HT1080 (cell line): Measurements from ENCODE around the gene NTPCR. TPM values are rescaled to one million over a fixed set of nuclear protein-coding genes. Genes with fewer than 3 reads are reported as not detected.

Source experiments
- DNase-seq: peaks from one replicate; pipeline ENCODE4 v3.0.0-alpha.2; 2015; ENCODE audit warnings: low read depth
- total RNA-seq: library from RNA; depleted of rRNA; stranded (reverse); fragments of >200 nt; shearing (Covaris generic); gene quantifications from 2 replicates; pipeline ENCODE4 v1.2.3, GENCODE V29; 2014; rRNA removed

The NTPCR gene
- total RNA-seq, 1 experiment from 2014 or later = 41.1 TPM

GRCh38 chr1:233006108-233006507 lies 55.7 kb downstream of the NTPCR start:
- DNase-seq = no peak

GRCh38 chr1:233006541-233006973 lies 56.1 kb downstream of the NTPCR start:
- DNase-seq = no peak

GRCh38 chr1:233010146-233010545 lies 59.7 kb downstream of the NTPCR start:
- peak; percentile 22 for DNase-seq

GRCh38 chr1:233012021-233012420 lies 61.6 kb downstream of the NTPCR start:
- DNase-seq = no peak

GRCh38 chr1:233015965-233016364 lies 65.6 kb downstream of the NTPCR start:
- no peak for DNase-seq

GRCh38 chr1:233016798-233017197 lies 66.4 kb downstream of the NTPCR start:
- DNase-seq = no peak

- DNase-seq = no peak
Measured at GRCh38 chr1:233019083-233019482, 68.7 kb downstream of the NTPCR start.

GRCh38 chr1:233019778-233020325 lies 69.4 kb downstream of the NTPCR start:
- DNase-seq = no peak

- DNase-seq = no peak
Measured at GRCh38 chr1:233020426-233020825, 70.0 kb downstream of the NTPCR start.

- no peak for DNase-seq
Measured at GRCh38 chr1:233022246-233022645, 71.8 kb downstream of the NTPCR start.

- no peak for DNase-seq
Measured at GRCh38 chr1:233024199-233024598, 73.8 kb downstream of the NTPCR start.

GRCh38 chr1:233025157-233025556 lies 74.7 kb downstream of the NTPCR start:
- DNase-seq = peak; percentile 20

- no peak for DNase-seq
Measured at GRCh38 chr1:233025567-233025966, 75.2 kb downstream of the NTPCR start.

GRCh38 chr1:233027046-233027445 lies 76.6 kb downstream of the NTPCR start:
- DNase-seq = no peak

GRCh38 chr1:233031521-233031920 lies 81.1 kb downstream of the NTPCR start:
- no peak for DNase-seq

GRCh38 chr1:233032916-233033315 lies 82.5 kb downstream of the NTPCR start:
- DNase-seq = no peak

- DNase-seq = no peak
Measured at GRCh38 chr1:233033361-233033760, 83.0 kb downstream of the NTPCR start.

Other genes with a start within 250 kb of the NTPCR start
- gene MAP10, start 145.2 kb upstream of the NTPCR start, total RNA-seq = not detected in 2 replicates